ENCODE measurements around the gene MRE11.
"Not testable (repeated sequence)": the region's sequence is repeated elsewhere in the genome, so short reads cannot be mapped to it uniquely, and the experiment has no call there.

The MRE11 gene

DNA sequence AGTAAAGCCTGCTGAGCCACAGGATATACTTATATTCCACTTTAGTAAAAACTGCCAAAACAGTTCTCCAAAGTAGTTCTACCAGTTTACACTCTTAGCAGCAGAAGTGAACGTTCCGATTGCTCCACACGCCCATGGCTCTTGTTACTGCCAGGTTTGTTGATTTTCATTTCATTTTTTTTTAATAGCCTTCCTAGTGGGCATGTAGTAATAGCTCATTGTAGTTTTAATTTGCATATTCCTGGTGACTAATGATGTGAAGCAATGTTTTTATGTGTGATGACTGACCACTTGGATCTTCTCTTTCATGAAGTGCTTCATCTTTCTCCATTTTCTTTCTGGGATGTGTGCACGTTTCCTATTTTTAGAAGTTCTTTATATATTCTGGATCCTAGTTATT is 13.8 kb upstream of the MRE11 start:
- DNase-seq: no peak
- intact Hi-C loops (cut with DNase I): loop anchor here (10.0 kb wide), 1 partner anchor 763 kb away; the partner anchor contains the start of genes C11orf54 and TAF1D

DNA sequence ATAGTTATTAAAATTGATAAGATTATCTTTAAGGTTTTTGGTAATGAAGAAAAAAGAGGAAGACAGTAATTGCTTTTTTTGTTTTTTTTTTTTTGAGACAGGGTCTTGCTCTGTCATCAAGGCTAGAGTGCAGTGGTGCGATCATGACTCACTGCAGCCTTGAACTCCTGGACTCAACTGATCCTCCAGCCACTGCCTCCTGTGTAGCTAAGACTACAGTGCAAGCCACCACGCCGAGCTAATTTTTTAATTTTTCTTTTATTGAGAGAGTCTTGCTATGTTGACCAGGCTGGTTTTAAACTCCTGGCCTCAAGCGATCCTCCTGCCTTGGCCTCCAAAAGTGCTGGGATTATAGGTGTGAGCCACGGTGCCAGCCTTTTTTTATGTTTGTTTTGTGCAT is 12.9 kb upstream of the MRE11 start:
- intact Hi-C loops (cut with DNase I): loop anchor here (10.0 kb wide), 1 partner anchor 762 kb away; the partner anchor contains the start of genes C11orf54 and TAF1D
- DNase-seq: not testable (repeated sequence)

GRCh38 chr11:94504689-94505293 is 11.1 kb upstream of the MRE11 start:
- DNase-seq: no peak
- intact Hi-C loops (cut with DNase I): loop anchor here (2.0 to 10.0 kb wide), 2 partner anchors 610 to 760 kb away; partner anchors contain the start of genes C11orf54 and TAF1D

- no peak for DNase-seq
- intact Hi-C loops (cut with DNase I): loop anchor here (10.0 kb wide), 1 partner anchor 757 kb away; the partner anchor contains the start of genes C11orf54 and TAF1D
Measured at GRCh38 chr11:94501522-94501921, 7.9 kb upstream of the MRE11 start.

DNA sequence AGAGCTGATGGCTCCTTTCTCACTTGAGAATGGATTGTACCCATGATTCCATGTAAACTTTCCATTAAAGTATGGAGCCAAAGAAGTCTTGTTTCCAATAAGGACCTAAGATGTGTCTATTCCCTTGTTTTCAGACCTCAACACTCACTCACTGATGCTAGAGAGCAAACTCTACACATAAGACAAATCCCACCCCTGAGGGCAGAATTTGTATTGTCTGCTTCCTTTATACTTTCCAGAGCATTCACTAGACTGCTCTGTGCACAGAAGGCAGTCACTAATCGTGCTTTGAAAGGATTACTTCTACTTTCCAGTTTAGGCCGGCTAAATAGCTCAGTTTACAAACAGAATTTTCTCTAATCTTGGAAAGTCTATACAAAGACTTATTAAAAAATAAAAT is 6.5 kb upstream of the MRE11 start:
- DNase-seq: no peak
- intact Hi-C loops (cut with DNase I): loop anchor here (10.0 kb wide), 1 partner anchor 755 kb away; the partner anchor contains the start of genes C11orf54 and TAF1D

DNA sequence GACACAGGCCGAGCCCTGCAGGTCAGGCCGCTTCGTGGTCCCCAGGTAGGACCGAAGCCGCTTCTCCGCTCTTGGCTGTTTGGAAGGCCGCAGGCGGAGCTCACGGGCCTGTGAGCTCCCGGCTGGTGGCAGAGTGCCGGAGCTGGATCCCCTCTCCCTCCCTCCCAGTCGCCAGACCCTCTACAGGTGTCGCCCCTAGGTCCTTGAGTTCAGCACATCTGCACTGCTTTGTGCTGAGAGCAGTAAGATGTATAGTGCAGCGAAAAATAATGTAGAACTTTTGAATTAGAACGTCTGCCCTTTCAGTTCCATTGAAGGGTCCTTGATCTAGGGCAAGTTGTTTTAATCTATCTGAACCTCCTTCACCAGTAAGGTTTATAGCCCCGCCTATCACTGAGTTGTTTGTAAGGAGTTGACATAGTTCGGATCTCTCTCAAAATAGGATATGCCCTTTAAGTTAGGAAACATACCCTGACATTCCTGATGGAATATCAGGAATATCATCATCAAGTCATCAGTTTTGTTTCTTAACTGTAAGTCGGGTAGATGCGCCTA is 559 bp upstream of the MRE11 start:
- intact Hi-C loops (cut with DNase I): no loop called here
- DNase-seq: no peak

DNA sequence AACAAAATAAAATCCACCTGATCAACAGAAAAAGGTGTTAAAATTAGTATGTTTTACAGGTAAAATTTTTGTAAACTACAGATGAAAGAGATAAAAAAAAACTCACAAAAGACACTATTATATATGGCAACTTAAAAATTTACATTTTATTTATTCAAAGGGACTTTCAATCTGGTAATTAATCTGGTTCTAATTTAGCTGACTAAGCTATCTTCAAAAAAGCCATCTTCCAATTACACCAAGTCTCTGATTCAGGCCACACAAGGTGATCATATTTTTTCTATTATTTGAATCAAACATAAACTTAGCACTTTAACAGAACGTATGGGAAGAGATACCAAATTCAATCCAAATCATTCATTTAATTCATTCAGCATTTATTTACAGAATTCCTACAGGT is 7.6 kb downstream of the MRE11 start:
- DNase-seq: no peak
- intact Hi-C loops (cut with DNase I): loop anchor here (5.0 kb wide), 1 partner anchor 314 kb away; no protein-coding TSS in a partner anchor

- intact Hi-C loops (cut with DNase I): no loop called here
- DNase-seq: no peak
Measured at GRCh38 chr11:94481342-94481741, 12.3 kb downstream of the MRE11 start.

GRCh38 chr11:94477624-94478023 is 16.0 kb downstream of the MRE11 start:
- intact Hi-C loops (cut with DNase I): no loop called here
- DNase-seq: no peak

DNA sequence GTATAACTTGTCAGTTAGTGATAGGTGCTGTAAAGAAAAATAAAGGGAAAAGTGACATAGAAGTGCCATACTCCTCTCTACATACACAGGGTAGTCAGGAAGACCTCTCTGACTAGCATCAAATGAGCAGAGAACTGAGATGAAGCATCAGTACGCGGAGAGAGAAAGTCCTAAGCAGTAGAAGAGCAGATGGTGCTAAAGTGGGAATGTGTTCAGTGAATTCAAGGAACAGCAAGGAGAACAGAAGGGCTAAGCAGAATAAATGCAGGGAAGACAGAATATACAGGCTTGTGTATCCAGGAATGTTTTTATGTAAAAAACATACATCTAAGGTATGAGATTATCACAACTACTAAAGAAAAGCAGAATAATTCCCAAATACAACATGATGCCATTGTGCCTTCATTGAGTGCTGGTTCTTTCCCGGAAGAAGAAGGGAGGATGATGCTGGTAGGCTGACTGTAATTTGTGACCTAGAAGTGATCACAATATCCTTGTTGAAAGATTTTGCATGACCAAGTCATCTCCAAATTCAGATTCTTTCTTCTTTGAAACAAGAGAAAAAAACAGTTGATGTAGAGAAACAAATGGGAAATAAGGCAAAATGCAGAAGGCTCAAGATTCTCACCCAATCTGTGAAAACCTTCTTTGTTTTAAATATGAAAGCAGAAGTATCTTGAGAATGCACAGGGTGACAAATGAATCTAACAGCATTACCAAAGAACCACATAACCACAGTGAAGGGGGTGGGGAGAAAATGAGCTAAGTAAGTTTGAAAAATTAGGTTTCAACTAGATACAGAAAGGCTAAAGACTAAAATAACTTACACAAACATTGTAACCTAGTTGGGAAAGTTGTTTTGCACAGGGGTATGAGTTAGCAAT is 20.5 kb downstream of the MRE11 start:
- no peak for DNase-seq
- intact Hi-C loops (cut with DNase I): no loop called here

GRCh38 chr11:94469416-94469815 is 24.2 kb downstream of the MRE11 start:
- no peak for DNase-seq
- intact Hi-C loops (cut with DNase I): no loop called here

DNA sequence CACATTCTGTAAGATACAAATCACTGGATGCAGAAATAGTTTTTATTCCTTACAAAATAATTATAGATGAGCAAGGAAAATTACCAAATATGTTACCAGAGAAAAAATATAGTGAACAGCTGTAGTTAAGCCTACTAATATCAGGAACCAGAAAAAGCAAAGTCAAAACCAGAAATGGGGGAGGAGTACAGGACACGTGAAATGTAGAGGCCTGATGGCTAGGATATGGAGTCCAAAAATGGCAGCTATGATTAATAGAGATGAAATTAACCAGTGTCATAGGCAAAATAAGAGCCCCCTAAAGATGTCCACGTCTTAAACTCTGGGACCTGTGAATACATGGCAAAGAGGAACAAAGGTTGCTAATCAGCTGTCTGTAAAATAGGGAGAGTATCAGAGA is 34.1 kb downstream of the MRE11 start:
- DNase-seq: no peak
- intact Hi-C loops (cut with DNase I): no loop called here

DNA sequence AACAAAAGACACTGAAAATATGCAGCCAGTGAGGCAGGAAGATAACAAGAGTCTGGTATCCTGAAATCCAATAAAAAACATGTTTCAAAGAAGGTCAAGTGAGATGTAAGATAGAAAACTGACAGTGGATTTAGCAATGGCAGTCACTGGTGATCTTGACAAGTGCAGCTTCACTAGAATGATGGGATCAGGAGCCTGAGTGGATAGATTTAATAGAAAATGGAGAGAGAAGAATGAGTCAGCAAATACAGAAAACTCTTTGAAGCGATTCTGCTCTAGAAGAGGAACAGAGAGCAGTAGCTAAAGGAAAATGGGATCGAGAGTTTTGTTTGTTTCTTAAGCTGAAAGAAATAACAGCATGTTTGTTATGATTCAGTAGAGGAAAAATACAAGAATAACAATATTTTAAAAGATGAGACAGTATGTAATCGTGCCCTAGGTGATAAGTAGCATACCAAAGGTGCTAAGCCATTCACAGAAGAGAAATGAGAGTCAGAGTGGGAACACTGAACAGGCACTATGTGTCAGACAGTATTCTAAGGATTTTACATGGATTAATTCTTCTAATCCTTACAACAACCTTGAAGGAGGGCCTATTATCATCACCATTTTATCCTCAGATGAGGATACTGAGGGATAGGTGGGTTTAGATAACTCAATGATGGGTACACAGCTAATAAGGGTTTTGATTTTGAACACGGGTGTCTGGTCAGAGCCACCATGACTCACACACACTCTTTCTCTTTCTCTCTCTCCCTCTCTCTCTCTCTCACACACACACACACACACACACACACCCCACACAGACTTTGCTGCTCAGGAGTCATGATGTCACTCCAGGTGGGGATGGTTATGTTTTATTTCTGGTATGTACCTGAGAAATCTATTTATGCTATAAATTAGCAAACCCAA is 36.3 kb downstream of the MRE11 start:
- intact Hi-C loops (cut with DNase I): no loop called here
- DNase-seq: no peak

- DNase-seq: no peak
- intact Hi-C loops (cut with DNase I): no loop called here
Measured at GRCh38 chr11:94455861-94456260, 37.8 kb downstream of the MRE11 start.

DNA sequence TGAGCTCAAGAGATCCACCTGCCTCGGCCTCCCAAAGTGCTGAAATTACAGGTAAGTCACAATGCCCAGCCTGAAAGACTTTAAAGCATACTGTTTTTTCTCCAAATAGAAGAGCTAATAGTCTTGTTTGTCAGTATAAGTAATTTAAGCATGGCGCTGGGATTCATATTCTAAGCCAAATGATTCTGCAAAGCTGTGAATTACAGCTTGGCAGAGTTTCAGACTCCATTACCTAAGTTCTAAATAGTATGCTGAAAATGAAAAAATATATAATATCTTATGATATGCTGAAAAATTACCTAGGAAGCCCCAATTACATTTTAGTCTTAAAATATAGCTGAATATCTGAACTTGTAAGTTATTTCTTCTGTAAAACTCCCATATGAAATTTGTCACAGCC is 39.3 kb downstream of the MRE11 start:
- no peak for DNase-seq
- intact Hi-C loops (cut with DNase I): no loop called here

- DNase-seq: no peak
- intact Hi-C loops (cut with DNase I): no loop called here
Measured at GRCh38 chr11:94452988-94453387, 40.7 kb downstream of the MRE11 start.

- no peak for DNase-seq
- intact Hi-C loops (cut with DNase I): no loop called here
Measured at GRCh38 chr11:94450048-94450447, 43.6 kb downstream of the MRE11 start.

DNA sequence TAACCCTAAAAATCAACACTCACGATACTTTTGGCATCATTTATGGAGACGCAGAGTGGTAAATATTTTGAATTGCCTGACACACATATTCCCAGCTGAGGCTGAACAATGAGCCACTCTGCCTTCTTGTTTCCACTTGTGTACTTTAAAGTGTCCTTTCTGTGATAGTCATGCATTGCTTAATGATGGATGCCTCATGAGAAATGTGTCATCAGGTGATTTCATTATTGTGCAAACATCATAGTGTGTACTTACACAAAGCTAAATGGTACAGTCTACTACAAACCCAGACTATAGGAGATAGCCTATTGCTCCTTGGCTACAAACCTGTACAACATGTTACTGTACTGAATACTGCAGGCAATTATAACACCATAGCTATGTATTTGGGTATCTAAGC is 44.2 kb downstream of the MRE11 start:
- intact Hi-C loops (cut with DNase I): no loop called here
- no peak for DNase-seq

- intact Hi-C loops (cut with DNase I): no loop called here
- DNase-seq: no peak
Measured at GRCh38 chr11:94449029-94449428, 44.6 kb downstream of the MRE11 start.

GRCh38 chr11:94447149-94447548 is 46.5 kb downstream of the MRE11 start:
- intact Hi-C loops (cut with DNase I): no loop called here
- DNase-seq: no peak

Data from posterior cingulate gyrus (tissue), 11 donors.